ENCODE results near the gene SSH2.

DNA sequence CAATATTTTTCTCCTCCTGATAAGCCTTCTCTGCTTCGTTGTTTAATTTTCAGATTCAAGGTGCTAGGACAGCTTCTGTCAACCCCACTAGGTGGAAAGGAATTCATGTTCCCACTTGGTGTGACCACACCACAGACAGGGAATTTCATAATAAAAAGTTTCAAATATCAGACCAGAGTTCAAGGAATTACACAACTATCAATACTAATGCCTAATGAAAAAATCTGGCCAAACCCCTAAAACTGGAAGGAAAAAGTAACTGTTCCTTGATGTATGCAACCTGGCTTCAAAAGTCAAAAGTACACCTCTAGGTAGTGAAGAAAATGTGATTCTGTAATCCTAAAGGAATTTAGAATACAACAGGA lies 219.5 kb downstream of the SSH2 start:
- TF ChIP-seq, protein P1, sequence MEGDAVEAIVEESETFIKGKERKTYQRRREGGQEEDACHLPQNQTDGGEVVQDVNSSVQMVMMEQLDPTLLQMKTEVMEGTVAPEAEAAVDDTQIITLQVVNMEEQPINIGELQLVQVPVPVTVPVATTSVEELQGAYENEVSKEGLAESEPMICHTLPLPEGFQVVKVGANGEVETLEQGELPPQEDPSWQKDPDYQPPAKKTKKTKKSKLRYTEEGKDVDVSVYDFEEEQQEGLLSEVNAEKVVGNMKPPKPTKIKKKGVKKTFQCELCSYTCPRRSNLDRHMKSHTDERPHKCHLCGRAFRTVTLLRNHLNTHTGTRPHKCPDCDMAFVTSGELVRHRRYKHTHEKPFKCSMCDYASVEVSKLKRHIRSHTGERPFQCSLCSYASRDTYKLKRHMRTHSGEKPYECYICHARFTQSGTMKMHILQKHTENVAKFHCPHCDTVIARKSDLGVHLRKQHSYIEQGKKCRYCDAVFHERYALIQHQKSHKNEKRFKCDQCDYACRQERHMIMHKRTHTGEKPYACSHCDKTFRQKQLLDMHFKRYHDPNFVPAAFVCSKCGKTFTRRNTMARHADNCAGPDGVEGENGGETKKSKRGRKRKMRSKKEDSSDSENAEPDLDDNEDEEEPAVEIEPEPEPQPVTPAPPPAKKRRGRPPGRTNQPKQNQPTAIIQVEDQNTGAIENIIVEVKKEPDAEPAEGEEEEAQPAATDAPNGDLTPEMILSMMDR (IDR thresholded peaks at IDR 0.05): no peak
- TF ChIP-seq POLR2AphosphoS5 (IDR thresholded peaks at IDR 0.05; ENCODE audit: low read depth, low read length) (no peak), RCOR1 (IDR thresholded peaks at IDR 0.05; ENCODE audit: low read length) (no peak), JUND (IDR thresholded peaks at IDR 0.05) (no peak), EP300 (IDR thresholded peaks at IDR 0.05; ENCODE audit: borderline replicate concordance in 1 of 2, low read depth in 1 of 2, low read length in 1 of 2) (no peak), USF2 (IDR thresholded peaks at IDR 0.05; ENCODE audit: borderline replicate concordance, low read depth, low read length) (no peak), SIN3A (IDR thresholded peaks at IDR 0.05; ENCODE audit: borderline replicate concordance, low read depth, low read length) (no peak), EZH2phosphoT487 (IDR thresholded peaks at IDR 0.05; ENCODE audit: borderline replicate concordance, low read depth) (no peak), NFIC (IDR thresholded peaks at IDR 0.05; ENCODE audit: borderline replicate concordance) (no peak), SMC3 (IDR thresholded peaks at IDR 0.05; ENCODE audit: low read depth, low read length) (no peak)
- TF ChIP-seq, protein P2, sequence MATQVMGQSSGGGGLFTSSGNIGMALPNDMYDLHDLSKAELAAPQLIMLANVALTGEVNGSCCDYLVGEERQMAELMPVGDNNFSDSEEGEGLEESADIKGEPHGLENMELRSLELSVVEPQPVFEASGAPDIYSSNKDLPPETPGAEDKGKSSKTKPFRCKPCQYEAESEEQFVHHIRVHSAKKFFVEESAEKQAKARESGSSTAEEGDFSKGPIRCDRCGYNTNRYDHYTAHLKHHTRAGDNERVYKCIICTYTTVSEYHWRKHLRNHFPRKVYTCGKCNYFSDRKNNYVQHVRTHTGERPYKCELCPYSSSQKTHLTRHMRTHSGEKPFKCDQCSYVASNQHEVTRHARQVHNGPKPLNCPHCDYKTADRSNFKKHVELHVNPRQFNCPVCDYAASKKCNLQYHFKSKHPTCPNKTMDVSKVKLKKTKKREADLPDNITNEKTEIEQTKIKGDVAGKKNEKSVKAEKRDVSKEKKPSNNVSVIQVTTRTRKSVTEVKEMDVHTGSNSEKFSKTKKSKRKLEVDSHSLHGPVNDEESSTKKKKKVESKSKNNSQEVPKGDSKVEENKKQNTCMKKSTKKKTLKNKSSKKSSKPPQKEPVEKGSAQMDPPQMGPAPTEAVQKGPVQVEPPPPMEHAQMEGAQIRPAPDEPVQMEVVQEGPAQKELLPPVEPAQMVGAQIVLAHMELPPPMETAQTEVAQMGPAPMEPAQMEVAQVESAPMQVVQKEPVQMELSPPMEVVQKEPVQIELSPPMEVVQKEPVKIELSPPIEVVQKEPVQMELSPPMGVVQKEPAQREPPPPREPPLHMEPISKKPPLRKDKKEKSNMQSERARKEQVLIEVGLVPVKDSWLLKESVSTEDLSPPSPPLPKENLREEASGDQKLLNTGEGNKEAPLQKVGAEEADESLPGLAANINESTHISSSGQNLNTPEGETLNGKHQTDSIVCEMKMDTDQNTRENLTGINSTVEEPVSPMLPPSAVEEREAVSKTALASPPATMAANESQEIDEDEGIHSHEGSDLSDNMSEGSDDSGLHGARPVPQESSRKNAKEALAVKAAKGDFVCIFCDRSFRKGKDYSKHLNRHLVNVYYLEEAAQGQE (IDR thresholded peaks at IDR 0.05; ENCODE audit: low read depth, low read length): no peak

All from SK-N-SH (cell line).